Measurements from ENCODE around the gene CPA2. TPM values are rescaled to one million over a fixed set of nuclear protein-coding genes. Genes with fewer than 3 reads are reported as not detected.
A peak's percentile ranks its signal among the peaks of the same experiment; 100 is the strongest.
"Not testable (repeated sequence)": the region's sequence is repeated elsewhere in the genome, so short reads cannot be mapped to it uniquely, and the experiment has no call there.

CPA2 gene
- total RNA-seq, 1 donor from 2014 or later = 1.2 TPM

- DNase-seq (ENCODE audit: low read depth, low spot score) = no peak
- Mint-ChIP-seq H3K4me3 (no peak overlapping the region), H3K36me3 (ENCODE audit: low read depth) (no peaks in the 10 kb centered on the region), H3K27ac (ENCODE audit: unreplicated experiment) (no peak overlapping the region), H3K27me3 (ENCODE audit: low read depth) (no peaks in the 10 kb centered on the region), H3K4me1 (peaks cover 23% of the 10 kb centered on the region), H3K9me3 (peaks cover 4% of the 10 kb centered on the region)
- TF ChIP-seq, protein P1, sequence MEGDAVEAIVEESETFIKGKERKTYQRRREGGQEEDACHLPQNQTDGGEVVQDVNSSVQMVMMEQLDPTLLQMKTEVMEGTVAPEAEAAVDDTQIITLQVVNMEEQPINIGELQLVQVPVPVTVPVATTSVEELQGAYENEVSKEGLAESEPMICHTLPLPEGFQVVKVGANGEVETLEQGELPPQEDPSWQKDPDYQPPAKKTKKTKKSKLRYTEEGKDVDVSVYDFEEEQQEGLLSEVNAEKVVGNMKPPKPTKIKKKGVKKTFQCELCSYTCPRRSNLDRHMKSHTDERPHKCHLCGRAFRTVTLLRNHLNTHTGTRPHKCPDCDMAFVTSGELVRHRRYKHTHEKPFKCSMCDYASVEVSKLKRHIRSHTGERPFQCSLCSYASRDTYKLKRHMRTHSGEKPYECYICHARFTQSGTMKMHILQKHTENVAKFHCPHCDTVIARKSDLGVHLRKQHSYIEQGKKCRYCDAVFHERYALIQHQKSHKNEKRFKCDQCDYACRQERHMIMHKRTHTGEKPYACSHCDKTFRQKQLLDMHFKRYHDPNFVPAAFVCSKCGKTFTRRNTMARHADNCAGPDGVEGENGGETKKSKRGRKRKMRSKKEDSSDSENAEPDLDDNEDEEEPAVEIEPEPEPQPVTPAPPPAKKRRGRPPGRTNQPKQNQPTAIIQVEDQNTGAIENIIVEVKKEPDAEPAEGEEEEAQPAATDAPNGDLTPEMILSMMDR (conservative IDR thresholded peaks at IDR 0.05) = no peak
Measured at GRCh38 chr7:130224210-130224609, 42.5 kb upstream of the CPA2 start.

- not testable (repeated sequence) for H3K9me3 Mint-ChIP-seq; H3K27me3 Mint-ChIP-seq (ENCODE audit: low read depth); H3K36me3 Mint-ChIP-seq (ENCODE audit: low read depth); H3K27ac Mint-ChIP-seq (ENCODE audit: unreplicated experiment); H3K4me3 Mint-ChIP-seq; DNase-seq (ENCODE audit: low read depth, low spot score)
- peaks cover 27% of the 10 kb centered on the region for H3K4me1 Mint-ChIP-seq
Measured at GRCh38 chr7:130224923-130225322, 41.7 kb upstream of the CPA2 start.

- Mint-ChIP-seq H3K9me3 (peaks cover 9% of the 10 kb centered on the region), H3K4me1 (peaks cover 34% of the 10 kb centered on the region), H3K4me3 (no peak overlapping the region), H3K27ac (ENCODE audit: unreplicated experiment) (peak overlapping the region; percentile 36), H3K27me3 (ENCODE audit: low read depth) (no peaks in the 10 kb centered on the region), H3K36me3 (ENCODE audit: low read depth) (no peaks in the 10 kb centered on the region)
- DNase-seq (ENCODE audit: low read depth, low spot score) = no peak
- TF ChIP-seq, protein P1 (conservative IDR thresholded peaks at IDR 0.05) = no peak
Measured at GRCh38 chr7:130226333-130226732, 40.3 kb upstream of the CPA2 start.

- peaks cover 9% of the 10 kb centered on the region for H3K9me3 Mint-ChIP-seq
- TF ChIP-seq, protein P1 (conservative IDR thresholded peaks at IDR 0.05) = no peak
- no peak overlapping the region for H3K4me3 Mint-ChIP-seq
- H3K27ac Mint-ChIP-seq (ENCODE audit: unreplicated experiment) = no peak overlapping the region
- H3K36me3 Mint-ChIP-seq (ENCODE audit: low read depth) = no peaks in the 10 kb centered on the region
- H3K27me3 Mint-ChIP-seq (ENCODE audit: low read depth) = no peaks in the 10 kb centered on the region
- DNase-seq (ENCODE audit: low read depth, low spot score) = no peak
- H3K4me1 Mint-ChIP-seq = peaks cover 35% of the 10 kb centered on the region
Measured at GRCh38 chr7:130227883-130228575, 38.6 kb upstream of the CPA2 start.

- TF ChIP-seq, protein P1 (conservative IDR thresholded peaks at IDR 0.05) = no peak
- peak overlapping the region; percentile 65 for H3K27ac Mint-ChIP-seq (ENCODE audit: unreplicated experiment)
- H3K36me3 Mint-ChIP-seq (ENCODE audit: low read depth) = no peaks in the 10 kb centered on the region
- peaks cover 32% of the 10 kb centered on the region for H3K4me1 Mint-ChIP-seq
- peaks cover 8% of the 10 kb centered on the region for H3K9me3 Mint-ChIP-seq
- DNase-seq (ENCODE audit: low read depth, low spot score) = no peak
- H3K27me3 Mint-ChIP-seq (ENCODE audit: low read depth) = no peaks in the 10 kb centered on the region
- H3K4me3 Mint-ChIP-seq = peak overlapping the region; percentile 3
Measured at GRCh38 chr7:130228840-130229502, 37.7 kb upstream of the CPA2 start.

DNA sequence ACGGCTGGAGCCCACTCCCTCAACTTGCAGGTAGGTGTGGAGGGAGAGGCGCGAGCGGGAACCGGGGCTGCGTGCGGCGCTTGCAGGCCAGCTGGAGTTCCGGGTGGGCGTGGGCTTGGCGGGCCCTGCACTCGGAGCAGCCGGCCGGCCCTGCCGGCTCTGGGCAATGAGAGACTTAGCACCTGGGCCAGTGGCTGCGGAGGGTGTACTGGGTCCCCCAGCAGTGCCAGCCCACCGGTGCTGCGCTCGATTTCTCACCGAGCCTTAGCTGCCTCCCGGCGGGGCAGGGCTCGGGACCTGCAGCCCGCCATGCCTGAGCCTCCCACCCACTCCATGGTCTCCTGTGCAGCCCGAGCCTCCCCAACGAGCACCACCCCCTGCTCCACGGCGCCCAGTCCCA lies 36.7 kb upstream of the CPA2 start:
- DNase-seq (ENCODE audit: low read depth, low spot score); H3K27ac Mint-ChIP-seq (ENCODE audit: unreplicated experiment); H3K9me3 Mint-ChIP-seq; H3K4me3 Mint-ChIP-seq; H3K36me3 Mint-ChIP-seq (ENCODE audit: low read depth); H3K27me3 Mint-ChIP-seq (ENCODE audit: low read depth): not testable (repeated sequence)
- peaks cover 35% of the 10 kb centered on the region for H3K4me1 Mint-ChIP-seq
